Small intestine (tissue), 7 donors: Measurements from ENCODE around the gene PLCH1. TPM values are rescaled to one million over a fixed set of nuclear protein-coding genes. Genes with fewer than 3 reads are reported as not detected.
A peak's percentile ranks its signal among the peaks of the same experiment; 100 is the strongest.

Experiments used
- DNase-seq, 2 donors: peaks; one replicate each; pipeline versions ENCODE4 v3.0.0 to v3.0.0-alpha.2; 2013
- FAIRE-seq: peaks from 2 replicates; lab custom pipeline; 2012; peaks lifted over from hg19 to GRCh38; lab: Jason Lieb, UNC
- H3K27ac ChIP-seq, 3 donors: one replicate each; pipeline ENCODE4 v1.5.1; 2013; ENCODE audit warnings: low read length in 2 of 3, mild to moderate bottlenecking in 2 of 3, control low read depth in 1 of 3, inconsistent platforms in 1 of 3, low read depth in 1 of 3, moderate library complexity in 1 of 3
- H3K27me3 ChIP-seq, 3 donors: one replicate each; pipeline ENCODE4 v1.6.1; 2013; ENCODE audit warnings: low read length in 3 of 3, inconsistent platforms in 1 of 3; ENCODE audit not compliant: control insufficient read depth in 3 of 3, insufficient read depth in 3 of 3
- H3K36me3 ChIP-seq, 3 donors: one replicate each; pipeline ENCODE4 v1.6.1; 2013; ENCODE audit warnings: low read length in 3 of 3, inconsistent platforms in 1 of 3, low read depth in 1 of 3, mild to moderate bottlenecking in 1 of 3, moderate library complexity in 1 of 3; ENCODE audit not compliant: control insufficient read depth in 3 of 3, insufficient read depth in 2 of 3
- H3K4me1 ChIP-seq, 3 donors: one replicate each; pipeline ENCODE4 v1.6.1; 2013; ENCODE audit warnings: low read length in 2 of 3, inconsistent platforms in 1 of 3, low read depth in 1 of 3, mild to moderate bottlenecking in 1 of 3, moderate library complexity in 1 of 3; ENCODE audit not compliant: control insufficient read depth in 3 of 3, insufficient read depth in 2 of 3
- H3K4me3 ChIP-seq, 3 donors: one replicate each; pipeline ENCODE4 v1.5.1; 2013; ENCODE audit warnings: low read length in 3 of 3, control low read depth in 1 of 3, inconsistent platforms in 1 of 3, low read depth in 1 of 3, mild to moderate bottlenecking in 1 of 3, moderate library complexity in 1 of 3
- H3K9me3 ChIP-seq, 2 donors: one replicate each; pipeline ENCODE4 v1.6.1; 2013; ENCODE audit warnings: low read depth in 1 of 2, low read length in 1 of 2; ENCODE audit not compliant: control insufficient read depth in 2 of 2, insufficient read depth in 1 of 2
- WGBS, 3 donors: extraction: QIAGEN DNeasy Blood & Tissue Kit; methylation state at CpG; one replicate each; pipeline ENCODE4 v1.1.7; 2013; 5-methylcytosine and 5-hydroxymethylcytosine counted together
- polyA plus RNA-seq, 4 donors: library from polyadenylated mRNA; stranded (reverse) in 3 of 4; unstranded in 1 of 4; fragments of 200-250 nt in 3 of 4; fragments of 120-200 nt in 1 of 4; gene quantifications; one replicate each; pipeline versions ENCODE4 v1.2.1 to v1.2.3, GENCODE V29; 2013
- donor health status: healthy with polysubstance abuse.
- donor health status: control.
- donor health status: control.
- donor health status: Bipolar disorder and iron deficiency.
- donor health status: healthy.

The PLCH1 gene
- polyA plus RNA-seq, 4 donors: 1.4 to 9.7 (median 2.8) TPM

DNA sequence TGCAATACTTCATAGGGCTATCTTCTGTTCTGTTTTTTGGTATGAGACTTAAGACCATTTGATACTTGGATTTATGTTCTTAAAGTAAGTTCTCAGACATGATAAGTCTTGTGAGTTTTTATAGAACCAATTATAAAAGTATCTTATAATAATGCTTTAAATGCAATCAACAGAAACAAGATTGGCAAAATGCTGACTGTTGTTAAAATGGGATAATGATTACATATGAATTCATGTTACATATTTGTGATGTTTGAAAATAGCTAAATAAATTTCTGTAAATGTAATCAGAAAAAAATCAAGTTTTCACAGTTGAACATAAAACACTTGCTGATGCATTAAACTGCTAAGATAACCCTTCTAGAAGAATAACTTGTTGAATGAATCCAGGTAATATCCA is 148.3 kb downstream of the PLCH1 start:
- no peaks in the 10 kb centered on the region for H3K9me3 ChIP-seq
- peaks cover 0 to 9% (median 0%) of the 10 kb centered on the region in 3 donors for H3K4me1 ChIP-seq
- no peak overlapping the region for H3K27ac ChIP-seq
- H3K4me3 ChIP-seq: no peak overlapping the region
- peaks cover 0 to 4% (median 1%) of the 10 kb centered on the region in 3 donors for H3K36me3 ChIP-seq
- DNase-seq: no peak
- FAIRE-seq: no peak
- no peaks in the 10 kb centered on the region for H3K27me3 ChIP-seq

DNA sequence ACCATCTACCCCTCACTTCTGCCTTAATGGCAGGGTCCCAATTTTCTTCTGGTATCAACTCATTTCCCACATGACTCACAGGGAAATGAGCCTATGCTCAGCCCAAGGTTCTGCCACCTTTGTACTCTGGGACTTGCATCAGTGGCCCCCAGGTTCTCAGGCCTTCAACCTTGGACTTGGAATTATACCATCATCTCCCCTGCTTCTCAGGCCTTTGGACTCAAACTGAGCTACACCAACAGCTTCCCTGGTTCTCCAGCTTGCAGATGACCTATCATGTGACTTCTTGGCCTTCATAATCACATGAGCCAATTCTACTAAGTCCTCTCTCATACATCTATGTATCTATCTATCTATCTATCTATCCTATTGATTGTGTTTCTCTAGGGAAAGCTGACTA is 149.5 kb downstream of the PLCH1 start:
- no peak overlapping the region for H3K4me3 ChIP-seq
- DNase-seq: peak; percentile 81 to 93
- FAIRE-seq: no peak
- no peaks in the 10 kb centered on the region for H3K27me3 ChIP-seq
- peaks cover 0 to 5% (median 2%) of the 10 kb centered on the region in 3 donors for H3K36me3 ChIP-seq
- H3K9me3 ChIP-seq: no peaks in the 10 kb centered on the region
- H3K4me1 ChIP-seq: peaks cover 0 to 9% (median 0%) of the 10 kb centered on the region in 3 donors
- peak overlapping the region in 1 of 3 donors; percentile 77 for H3K27ac ChIP-seq

DNA sequence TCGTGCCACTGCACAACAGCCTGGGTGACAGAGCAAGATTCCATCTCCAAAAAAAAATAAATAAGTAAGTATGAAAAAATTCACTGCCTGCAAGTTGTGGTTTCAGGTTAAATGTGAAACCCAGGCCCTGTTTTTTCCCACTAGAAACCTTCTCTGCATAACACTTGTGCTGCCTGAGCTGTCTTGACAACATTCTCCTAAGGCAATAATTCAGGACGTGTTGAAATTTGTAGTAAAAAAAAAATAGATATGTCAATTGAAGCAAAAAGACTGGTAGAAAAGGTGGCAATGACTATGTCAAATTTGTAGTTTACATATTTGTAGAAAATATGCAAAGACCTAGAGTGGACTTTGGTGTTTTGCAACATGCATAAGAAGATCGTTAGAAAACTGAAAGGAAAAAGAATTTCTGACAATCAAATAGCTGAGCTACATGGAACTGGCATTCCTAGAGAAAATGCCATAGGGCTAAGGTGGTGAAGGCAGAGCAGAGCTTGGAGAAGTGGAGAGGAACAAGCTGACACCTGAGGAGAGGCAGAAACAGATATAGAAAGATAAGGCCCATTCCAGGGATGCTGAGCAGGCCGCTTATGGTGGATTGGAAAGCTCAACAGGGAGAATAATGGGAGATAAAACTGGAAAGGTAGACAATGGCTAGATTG is 150.2 kb downstream of the PLCH1 start:
- H3K27ac ChIP-seq: peak overlapping the region in 2 of 3 donors; percentile 32 to 77
- H3K27me3 ChIP-seq: no peaks in the 10 kb centered on the region
- peaks cover 0 to 5% (median 2%) of the 10 kb centered on the region in 3 donors for H3K36me3 ChIP-seq
- DNase-seq (peak in 1 of 2 donors; percentile 26), FAIRE-seq (no peak)
- H3K9me3 ChIP-seq: no peaks in the 10 kb centered on the region
- H3K4me1 ChIP-seq: peaks cover 0 to 9% (median 0%) of the 10 kb centered on the region in 3 donors
- H3K4me3 ChIP-seq: no peak overlapping the region
- 76 to 82% (median 78%) methylated on average over 4 of the region's 4 CpGs for whole genome bisulfite sequencing, 3 donors

- DNase-seq: no peak
- FAIRE-seq: no peak
Measured at GRCh38 chr3:155587581-155587980, 157.3 kb downstream of the PLCH1 start.

GRCh38 chr3:155585384-155585783 is 159.5 kb downstream of the PLCH1 start:
- Histone ChIP-seq H3K36me3 (no peaks in the 10 kb centered on the region), H3K27me3 (no peaks in the 10 kb centered on the region), H3K9me3 (no peaks in the 10 kb centered on the region), H3K27ac (no peak overlapping the region), H3K4me3 (no peak overlapping the region), H3K4me1 (no peaks in the 10 kb centered on the region)
- WGBS, 3 donors: 91 to 96% (median 91%) methylated on average over 2 of the region's 2 CpGs
- DNase-seq (no peak), FAIRE-seq (no peak)

More at GRCh38 chr3:155587581-155587980, 157.3 kb downstream of the PLCH1 start:
- H3K27me3 ChIP-seq: no peaks in the 10 kb centered on the region
- H3K4me3 ChIP-seq: no peak overlapping the region
- no peak overlapping the region for H3K27ac ChIP-seq
- H3K9me3 ChIP-seq: no peaks in the 10 kb centered on the region
- no peaks in the 10 kb centered on the region for H3K4me1 ChIP-seq
- H3K36me3 ChIP-seq: peaks cover 0 to 3% (median 2%) of the 10 kb centered on the region in 3 donors
- 86 to 92% (median 91%) methylated on average over 2 of the region's 2 CpGs for WGBS, 3 donors

GRCh38 chr3:155581579-155581978 is 163.3 kb downstream of the PLCH1 start:
- no peaks in the 10 kb centered on the region for H3K9me3 ChIP-seq
- no peaks in the 10 kb centered on the region for H3K4me1 ChIP-seq
- DNase-seq (no peak), FAIRE-seq (no peak)
- H3K36me3 ChIP-seq: no peaks in the 10 kb centered on the region
- no peak overlapping the region for H3K27ac ChIP-seq
- WGBS, 3 donors: 74 to 82% (median 81%) methylated on average over 10 of the region's 10 CpGs
- H3K4me3 ChIP-seq: no peak overlapping the region
- no peaks in the 10 kb centered on the region for H3K27me3 ChIP-seq

GRCh38 chr3:155572085-155572484 is 172.8 kb downstream of the PLCH1 start:
- no peak for FAIRE-seq
- Histone ChIP-seq H3K27me3 (no peaks in the 10 kb centered on the region), H3K4me3 (no peak overlapping the region), H3K4me1 (no peaks in the 10 kb centered on the region), H3K27ac (no peak overlapping the region), H3K36me3 (peaks cover 0 to 2% (median 0%) of the 10 kb centered on the region in 3 donors), H3K9me3 (no peaks in the 10 kb centered on the region)
- DNase-seq: no peak
- WGBS, 3 donors: 29 to 72% (median 43%) methylated on average over 1 of the region's 1 CpG

DNA sequence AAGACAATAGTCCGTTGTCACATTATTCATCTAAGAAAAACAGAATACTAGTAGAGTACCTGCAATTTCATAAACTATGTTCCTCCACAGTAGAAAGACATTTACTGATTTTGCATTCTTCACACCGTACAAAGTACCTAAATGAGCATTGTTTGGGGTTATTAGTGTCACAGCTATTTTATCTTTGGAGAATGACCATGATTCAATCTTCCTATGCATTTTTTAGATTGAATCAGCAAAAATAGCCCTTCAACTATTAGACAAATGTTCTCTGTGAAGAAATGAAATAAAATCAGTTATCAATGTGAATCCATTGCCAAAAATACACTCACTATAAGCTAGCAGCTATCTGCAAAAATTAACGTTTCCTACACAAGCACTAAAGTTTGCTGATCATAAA is 176.6 kb downstream of the PLCH1 start:
- Histone ChIP-seq H3K36me3 (peaks cover 0 to 2% (median 0%) of the 10 kb centered on the region in 3 donors), H3K9me3 (no peaks in the 10 kb centered on the region), H3K4me3 (no peak overlapping the region), H3K4me1 (no peaks in the 10 kb centered on the region), H3K27ac (no peak overlapping the region), H3K27me3 (no peaks in the 10 kb centered on the region)
- 84 to 94% (median 92%) methylated on average over 3 of the region's 3 CpGs for WGBS, 3 donors
- FAIRE-seq (no peak), DNase-seq (no peak)

- DNase-seq (no peak), FAIRE-seq (no peak)
- Histone ChIP-seq H3K4me1 (peaks cover 0 to 11% (median 0%) of the 10 kb centered on the region in 3 donors), H3K4me3 (no peak overlapping the region), H3K27me3 (no peaks in the 10 kb centered on the region), H3K27ac (no peak overlapping the region), H3K36me3 (peaks cover 0 to 4% (median 0%) of the 10 kb centered on the region in 3 donors), H3K9me3 (no peaks in the 10 kb centered on the region)
- WGBS, 3 donors: 48 to 79% (median 60%) methylated on average over 1 of the region's 1 CpG
Measured at GRCh38 chr3:155560594-155560993, 184.3 kb downstream of the PLCH1 start.
